ENCODE data around the gene TSGA10IP.

Gene TSGA10IP

DNA sequence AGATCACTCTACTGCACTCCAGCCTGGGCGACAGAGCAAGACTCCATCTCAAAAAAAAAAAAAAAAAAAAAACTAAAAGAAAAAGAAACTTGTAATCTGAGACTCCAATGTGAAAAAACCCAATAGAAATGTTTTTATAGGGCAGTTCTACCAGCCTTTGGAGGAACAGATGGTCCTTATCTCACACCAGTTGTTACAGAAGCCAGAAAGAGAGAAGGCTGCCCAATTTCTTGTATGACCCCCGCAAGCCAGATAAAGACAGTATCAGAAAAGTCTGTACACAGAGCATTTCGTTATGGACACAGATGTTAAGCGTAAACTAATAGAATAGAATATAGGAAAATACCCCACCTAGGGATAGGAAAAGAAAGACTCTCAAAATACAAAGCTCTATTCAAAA is 11.3 kb upstream of the TSGA10IP start:
- H3K4me1 Mint-ChIP-seq, result peaks cover 6% of the 10 kb centered on the region
- H3K27me3 Mint-ChIP-seq (ENCODE audit: low read depth), result peaks cover 9% of the 10 kb centered on the region
- peak overlapping the region; percentile 52 to 79 (median 59) for H3K27ac Mint-ChIP-seq
- no peaks in the 10 kb centered on the region for H3K36me3 Mint-ChIP-seq (ENCODE audit: low read depth)
- no peaks in the 10 kb centered on the region for H3K9me3 Mint-ChIP-seq
- no peak for TF ChIP-seq CTCF (IDR thresholded peaks at IDR 0.05; ENCODE audit: unreplicated experiment in 3 of 3)
- no peak overlapping the region for H3K4me3 Mint-ChIP-seq

DNA sequence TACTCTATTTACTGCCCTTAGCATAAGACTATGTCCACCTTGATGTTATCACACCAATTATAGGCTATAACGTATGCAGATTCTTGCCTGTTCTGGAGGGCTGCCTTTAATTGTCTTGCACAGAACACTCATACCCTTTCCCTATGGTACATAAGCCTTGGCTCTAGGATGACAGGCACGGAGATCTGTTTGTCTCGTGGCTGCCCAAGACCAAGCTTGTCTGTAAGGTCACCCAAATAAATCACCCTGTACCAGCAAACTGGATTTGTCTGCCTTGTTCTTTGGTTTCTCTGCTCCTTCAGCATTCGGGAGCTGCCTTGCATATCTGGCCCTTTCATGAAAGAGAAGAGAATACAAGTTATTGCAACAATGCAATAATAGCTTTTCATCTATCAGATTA is 7.5 kb upstream of the TSGA10IP start:
- TF ChIP-seq CTCF (IDR thresholded peaks at IDR 0.05; ENCODE audit: unreplicated experiment in 3 of 3), result no peak
- H3K27ac Mint-ChIP-seq, result peak overlapping the region in 1 of 3 experiments; percentile 20
- no peak overlapping the region for H3K4me3 Mint-ChIP-seq
- no peaks in the 10 kb centered on the region for H3K9me3 Mint-ChIP-seq
- H3K27me3 Mint-ChIP-seq (ENCODE audit: low read depth), result peaks cover 18% of the 10 kb centered on the region
- peaks cover 12% of the 10 kb centered on the region for H3K4me1 Mint-ChIP-seq
- no peaks in the 10 kb centered on the region for H3K36me3 Mint-ChIP-seq (ENCODE audit: low read depth)

DNA sequence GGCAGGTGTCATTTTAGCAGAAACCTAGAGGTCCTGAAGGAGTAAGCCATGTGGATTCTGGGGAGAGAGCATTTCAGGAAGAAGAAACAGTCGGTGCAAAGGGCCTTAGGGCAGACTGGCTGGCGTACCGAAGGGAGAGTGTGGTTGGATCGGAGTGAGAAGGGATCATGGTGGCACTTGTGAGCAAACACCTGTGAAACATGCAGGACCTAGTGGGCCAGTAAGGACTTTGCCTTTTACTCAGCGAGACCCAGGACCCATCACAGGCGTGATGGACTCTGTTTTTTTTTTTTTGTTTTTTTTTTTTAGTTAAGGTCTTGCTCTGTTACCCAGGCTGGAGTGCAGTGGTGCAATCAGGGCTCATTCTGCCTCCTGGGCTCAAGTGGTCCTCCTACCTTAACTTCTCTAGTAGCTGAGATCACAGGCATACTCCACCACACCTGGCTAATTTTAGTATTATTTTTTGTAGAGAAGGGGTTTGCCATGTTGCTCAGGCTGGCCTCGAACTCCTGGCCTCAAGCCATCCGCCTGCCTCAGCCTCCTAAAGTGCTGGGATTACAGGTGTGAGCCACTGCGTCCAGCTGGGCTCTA is 3.5 kb upstream of the TSGA10IP start:
- Mint-ChIP-seq H3K9me3 (no peaks in the 10 kb centered on the region), H3K36me3 (ENCODE audit: low read depth) (no peaks in the 10 kb centered on the region), H3K4me3 (no peak overlapping the region), H3K27ac (no peak overlapping the region), H3K4me1 (peaks cover 6% of the 10 kb centered on the region), H3K27me3 (ENCODE audit: low read depth) (peaks cover 18% of the 10 kb centered on the region)
- no peak for TF ChIP-seq CTCF (IDR thresholded peaks at IDR 0.05; ENCODE audit: unreplicated experiment in 3 of 3)

GRCh38 chr11:65942531-65942930 is 2.7 kb upstream of the TSGA10IP start:
- Mint-ChIP-seq H3K36me3 (ENCODE audit: low read depth) (no peaks in the 10 kb centered on the region), H3K4me3 (no peak overlapping the region), H3K27me3 (ENCODE audit: low read depth) (peaks cover 16% of the 10 kb centered on the region), H3K9me3 (no peaks in the 10 kb centered on the region), H3K27ac (peak overlapping the region in 1 of 3 experiments; percentile 23), H3K4me1 (peaks cover 6% of the 10 kb centered on the region)
- TF ChIP-seq CTCF (IDR thresholded peaks at IDR 0.05; ENCODE audit: unreplicated experiment in 3 of 3), result no peak

DNA sequence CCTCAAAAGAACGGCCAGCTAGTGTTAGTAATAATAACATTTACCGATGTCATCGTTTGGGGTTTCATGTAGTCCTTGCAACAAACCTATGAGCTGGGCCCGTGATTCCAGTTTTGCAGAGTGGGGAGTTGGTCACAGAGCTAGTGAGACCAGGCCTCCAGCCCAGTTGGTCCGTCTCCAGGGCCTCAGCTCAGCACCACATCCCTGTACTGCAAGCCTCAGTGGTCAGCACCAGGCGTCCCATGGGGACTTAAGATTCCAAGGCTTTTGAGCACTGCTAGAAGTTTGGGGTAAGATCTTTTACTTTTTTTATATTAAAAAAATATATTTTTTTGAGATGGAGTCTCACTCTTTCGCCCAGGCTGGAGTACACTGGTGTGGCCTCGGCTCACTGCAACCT is 1.1 kb upstream of the TSGA10IP start:
- no peak for TF ChIP-seq CTCF (IDR thresholded peaks at IDR 0.05; ENCODE audit: unreplicated experiment in 3 of 3)
- H3K36me3 Mint-ChIP-seq (ENCODE audit: low read depth), result no peaks in the 10 kb centered on the region
- H3K4me1 Mint-ChIP-seq, result peaks cover 6% of the 10 kb centered on the region
- no peak overlapping the region for H3K27ac Mint-ChIP-seq
- H3K9me3 Mint-ChIP-seq, result no peaks in the 10 kb centered on the region
- no peak overlapping the region for H3K4me3 Mint-ChIP-seq
- peaks cover 12% of the 10 kb centered on the region for H3K27me3 Mint-ChIP-seq (ENCODE audit: low read depth)

- H3K36me3 Mint-ChIP-seq (ENCODE audit: low read depth), result no peaks in the 10 kb centered on the region
- H3K27ac Mint-ChIP-seq, result no peak overlapping the region
- H3K4me3 Mint-ChIP-seq, result no peak overlapping the region
- peaks cover 6% of the 10 kb centered on the region for H3K4me1 Mint-ChIP-seq
- no peak for TF ChIP-seq CTCF (IDR thresholded peaks at IDR 0.05; ENCODE audit: unreplicated experiment in 3 of 3)
- H3K9me3 Mint-ChIP-seq, result no peaks in the 10 kb centered on the region
- H3K27me3 Mint-ChIP-seq (ENCODE audit: low read depth), result peaks cover 12% of the 10 kb centered on the region
Measured at GRCh38 chr11:65944767-65945166, 513 bp upstream of the TSGA10IP start.
